ENCODE data around the gene HLA-DQA1.

- TF ChIP-seq ELF4 (CRISPR knock-in tag; IDR thresholded peaks at IDR 0.05; ENCODE audit: low read depth) (no peak), JUN (CRISPR knock-in tag; IDR thresholded peaks at IDR 0.05) (no peak), ATF3 (CRISPR knock-in tag; conservative IDR thresholded peaks at IDR 0.05) (no peak), CDX4 (CRISPR knock-in tag; IDR thresholded peaks at IDR 0.05; ENCODE audit: borderline replicate concordance) (no peak)
- TF ChIP-seq, protein P1, sequence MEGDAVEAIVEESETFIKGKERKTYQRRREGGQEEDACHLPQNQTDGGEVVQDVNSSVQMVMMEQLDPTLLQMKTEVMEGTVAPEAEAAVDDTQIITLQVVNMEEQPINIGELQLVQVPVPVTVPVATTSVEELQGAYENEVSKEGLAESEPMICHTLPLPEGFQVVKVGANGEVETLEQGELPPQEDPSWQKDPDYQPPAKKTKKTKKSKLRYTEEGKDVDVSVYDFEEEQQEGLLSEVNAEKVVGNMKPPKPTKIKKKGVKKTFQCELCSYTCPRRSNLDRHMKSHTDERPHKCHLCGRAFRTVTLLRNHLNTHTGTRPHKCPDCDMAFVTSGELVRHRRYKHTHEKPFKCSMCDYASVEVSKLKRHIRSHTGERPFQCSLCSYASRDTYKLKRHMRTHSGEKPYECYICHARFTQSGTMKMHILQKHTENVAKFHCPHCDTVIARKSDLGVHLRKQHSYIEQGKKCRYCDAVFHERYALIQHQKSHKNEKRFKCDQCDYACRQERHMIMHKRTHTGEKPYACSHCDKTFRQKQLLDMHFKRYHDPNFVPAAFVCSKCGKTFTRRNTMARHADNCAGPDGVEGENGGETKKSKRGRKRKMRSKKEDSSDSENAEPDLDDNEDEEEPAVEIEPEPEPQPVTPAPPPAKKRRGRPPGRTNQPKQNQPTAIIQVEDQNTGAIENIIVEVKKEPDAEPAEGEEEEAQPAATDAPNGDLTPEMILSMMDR (IDR thresholded peaks at IDR 0.05), result no peak
- TF ChIP-seq, protein P2, sequence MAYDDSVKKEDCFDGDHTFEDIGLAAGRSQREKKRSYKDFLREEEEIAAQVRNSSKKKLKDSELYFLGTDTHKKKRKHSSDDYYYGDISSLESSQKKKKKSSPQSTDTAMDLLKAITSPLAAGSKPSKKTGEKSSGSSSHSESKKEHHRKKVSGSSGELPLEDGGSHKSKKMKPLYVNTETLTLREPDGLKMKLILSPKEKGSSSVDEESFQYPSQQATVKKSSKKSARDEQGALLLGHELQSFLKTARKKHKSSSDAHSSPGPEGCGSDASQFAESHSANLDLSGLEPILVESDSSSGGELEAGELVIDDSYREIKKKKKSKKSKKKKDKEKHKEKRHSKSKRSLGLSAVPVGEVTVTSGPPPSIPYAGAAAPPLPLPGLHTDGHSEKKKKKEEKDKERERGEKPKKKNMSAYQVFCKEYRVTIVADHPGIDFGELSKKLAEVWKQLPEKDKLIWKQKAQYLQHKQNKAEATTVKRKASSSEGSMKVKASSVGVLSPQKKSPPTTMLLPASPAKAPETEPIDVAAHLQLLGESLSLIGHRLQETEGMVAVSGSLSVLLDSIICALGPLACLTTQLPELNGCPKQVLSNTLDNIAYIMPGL (CRISPR knock-in tag; IDR thresholded peaks at IDR 0.05), result no peak
Measured at GRCh38 chr6:32665661-32666060, 28.5 kb downstream of the HLA-DQA1 start.

All from WTC11 (cell line).